Measurements from ENCODE around the gene NF2.

DNA sequence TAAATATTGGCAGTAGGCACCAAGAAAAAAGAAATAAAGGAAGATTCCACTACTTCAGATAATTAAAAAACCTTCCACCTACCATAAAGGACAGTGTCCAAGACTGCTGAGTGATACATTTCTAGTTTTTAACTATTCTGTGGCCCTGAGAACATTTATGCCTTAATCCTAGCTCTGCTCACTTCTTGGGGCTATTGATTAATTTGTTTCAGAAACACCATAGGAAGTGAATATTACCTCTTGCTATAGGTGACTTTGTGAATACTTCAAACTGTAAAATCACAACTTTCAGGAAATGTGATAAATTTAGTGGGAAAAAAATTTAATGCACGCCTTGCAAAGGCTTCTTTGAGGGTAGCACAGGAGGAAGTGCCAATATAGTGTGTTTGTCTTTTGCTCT lies 35.2 kb downstream of the NF2 start:
- no peak for TF ChIP-seq POLR2A (IDR thresholded peaks at IDR 0.05)
- TF ChIP-seq, protein P1, sequence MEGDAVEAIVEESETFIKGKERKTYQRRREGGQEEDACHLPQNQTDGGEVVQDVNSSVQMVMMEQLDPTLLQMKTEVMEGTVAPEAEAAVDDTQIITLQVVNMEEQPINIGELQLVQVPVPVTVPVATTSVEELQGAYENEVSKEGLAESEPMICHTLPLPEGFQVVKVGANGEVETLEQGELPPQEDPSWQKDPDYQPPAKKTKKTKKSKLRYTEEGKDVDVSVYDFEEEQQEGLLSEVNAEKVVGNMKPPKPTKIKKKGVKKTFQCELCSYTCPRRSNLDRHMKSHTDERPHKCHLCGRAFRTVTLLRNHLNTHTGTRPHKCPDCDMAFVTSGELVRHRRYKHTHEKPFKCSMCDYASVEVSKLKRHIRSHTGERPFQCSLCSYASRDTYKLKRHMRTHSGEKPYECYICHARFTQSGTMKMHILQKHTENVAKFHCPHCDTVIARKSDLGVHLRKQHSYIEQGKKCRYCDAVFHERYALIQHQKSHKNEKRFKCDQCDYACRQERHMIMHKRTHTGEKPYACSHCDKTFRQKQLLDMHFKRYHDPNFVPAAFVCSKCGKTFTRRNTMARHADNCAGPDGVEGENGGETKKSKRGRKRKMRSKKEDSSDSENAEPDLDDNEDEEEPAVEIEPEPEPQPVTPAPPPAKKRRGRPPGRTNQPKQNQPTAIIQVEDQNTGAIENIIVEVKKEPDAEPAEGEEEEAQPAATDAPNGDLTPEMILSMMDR (IDR thresholded peaks at IDR 0.05): no peak
